Measurements from ENCODE around the gene DOCK11. TPM values are rescaled to one million over a fixed set of nuclear protein-coding genes. Genes with fewer than 3 reads are reported as not detected.
"Not testable (repeated sequence)": the region's sequence is repeated elsewhere in the genome, so short reads cannot be mapped to it uniquely, and the experiment has no call there.

Gene DOCK11
- polyA plus RNA-seq, 4 donors = 1.3 to 8.6 (median 4.0) TPM

- no peaks in the 10 kb centered on the region for H3K36me3 ChIP-seq (ENCODE audit: control insufficient read depth in 3 of 3, insufficient read depth in 2 of 3, low read depth in 1 of 3, low read length in 3 of 3)
- no peaks in the 10 kb centered on the region for H3K27me3 ChIP-seq (ENCODE audit: control insufficient read depth in 3 of 3, insufficient read depth in 3 of 3, low read length in 3 of 3)
- no peak overlapping the region for H3K4me3 ChIP-seq (ENCODE audit: low read depth in 1 of 3, low read length in 3 of 3)
- FAIRE-seq (no peak), DNase-seq (no peak)
- H3K27ac ChIP-seq (ENCODE audit: low read depth in 1 of 3, low read length in 2 of 3) = peak overlapping the region in 1 of 3 donors; percentile 68
- H3K9me3 ChIP-seq (ENCODE audit: control insufficient read depth in 2 of 2, insufficient read depth in 1 of 2, low read depth in 1 of 2, low read length in 1 of 2) = no peaks in the 10 kb centered on the region
- 61 to 66% (median 62%) methylated on average over 4 of the region's 4 CpGs for WGBS, 3 donors
- peaks cover 0 to 12% (median 0%) of the 10 kb centered on the region in 3 donors for H3K4me1 ChIP-seq (ENCODE audit: control insufficient read depth in 3 of 3, insufficient read depth in 2 of 3, low read depth in 1 of 3, low read length in 2 of 3)
Measured at GRCh38 chrX:118730500-118731247, 235.1 kb downstream of the DOCK11 start.

- H3K4me1 ChIP-seq (ENCODE audit: control insufficient read depth in 3 of 3, insufficient read depth in 2 of 3, low read depth in 1 of 3, low read length in 2 of 3); DNase-seq; H3K9me3 ChIP-seq (ENCODE audit: control insufficient read depth in 2 of 2, insufficient read depth in 1 of 2, low read depth in 1 of 2, low read length in 1 of 2); H3K27ac ChIP-seq (ENCODE audit: low read depth in 1 of 3, low read length in 2 of 3); H3K27me3 ChIP-seq (ENCODE audit: control insufficient read depth in 3 of 3, insufficient read depth in 3 of 3, low read length in 3 of 3); H3K4me3 ChIP-seq (ENCODE audit: low read depth in 1 of 3, low read length in 3 of 3); FAIRE-seq; H3K36me3 ChIP-seq (ENCODE audit: control insufficient read depth in 3 of 3, insufficient read depth in 2 of 3, low read depth in 1 of 3, low read length in 3 of 3): not testable (repeated sequence)
- WGBS, 3 donors = 90 to 95% (median 92%) methylated on average over 3 of the region's 3 CpGs
Measured at GRCh38 chrX:118732551-118732950, 236.9 kb downstream of the DOCK11 start.

GRCh38 chrX:118734909-118735308 lies 239.3 kb downstream of the DOCK11 start:
- no peak for FAIRE-seq

More at GRCh38 chrX:118734909-118735308, 239.3 kb downstream of the DOCK11 start:
- Histone ChIP-seq H3K9me3 (ENCODE audit: control insufficient read depth in 2 of 2, insufficient read depth in 1 of 2, low read depth in 1 of 2, low read length in 1 of 2) (peaks cover 0 to 14% of the 10 kb centered on the region in 2 donors), H3K4me3 (ENCODE audit: low read depth in 1 of 3, low read length in 3 of 3) (no peak overlapping the region), H3K4me1 (ENCODE audit: control insufficient read depth in 3 of 3, insufficient read depth in 2 of 3, low read depth in 1 of 3, low read length in 2 of 3) (no peaks in the 10 kb centered on the region), H3K36me3 (ENCODE audit: control insufficient read depth in 3 of 3, insufficient read depth in 2 of 3, low read depth in 1 of 3, low read length in 3 of 3) (no peaks in the 10 kb centered on the region), H3K27me3 (ENCODE audit: control insufficient read depth in 3 of 3, insufficient read depth in 3 of 3, low read length in 3 of 3) (no peaks in the 10 kb centered on the region), H3K27ac (ENCODE audit: low read depth in 1 of 3, low read length in 2 of 3) (no peak overlapping the region)
- DNase-seq = no peak
- WGBS, 3 donors = 68 to 80% (median 80%) methylated on average over 2 of the region's 2 CpGs

Other genes with a start within 250 kb of the DOCK11 start
- gene WDR44, start 149.7 kb upstream of the DOCK11 start, polyA plus RNA-seq = 1 to 10 TPM; 5.1 to 7.5 (median 6.4) TPM
- gene IL13RA1, start 231.8 kb downstream of the DOCK11 start, polyA plus RNA-seq = 10 to 100 TPM; 33.6 to 73.6 (median 36.1) TPM

Measured in small intestine (tissue), 7 donors.